ENCODE results near the gene KIAA0232. TPM values are rescaled to one million over a fixed set of nuclear protein-coding genes. Genes with fewer than 3 reads are reported as not detected.

Gene KIAA0232, protein sequence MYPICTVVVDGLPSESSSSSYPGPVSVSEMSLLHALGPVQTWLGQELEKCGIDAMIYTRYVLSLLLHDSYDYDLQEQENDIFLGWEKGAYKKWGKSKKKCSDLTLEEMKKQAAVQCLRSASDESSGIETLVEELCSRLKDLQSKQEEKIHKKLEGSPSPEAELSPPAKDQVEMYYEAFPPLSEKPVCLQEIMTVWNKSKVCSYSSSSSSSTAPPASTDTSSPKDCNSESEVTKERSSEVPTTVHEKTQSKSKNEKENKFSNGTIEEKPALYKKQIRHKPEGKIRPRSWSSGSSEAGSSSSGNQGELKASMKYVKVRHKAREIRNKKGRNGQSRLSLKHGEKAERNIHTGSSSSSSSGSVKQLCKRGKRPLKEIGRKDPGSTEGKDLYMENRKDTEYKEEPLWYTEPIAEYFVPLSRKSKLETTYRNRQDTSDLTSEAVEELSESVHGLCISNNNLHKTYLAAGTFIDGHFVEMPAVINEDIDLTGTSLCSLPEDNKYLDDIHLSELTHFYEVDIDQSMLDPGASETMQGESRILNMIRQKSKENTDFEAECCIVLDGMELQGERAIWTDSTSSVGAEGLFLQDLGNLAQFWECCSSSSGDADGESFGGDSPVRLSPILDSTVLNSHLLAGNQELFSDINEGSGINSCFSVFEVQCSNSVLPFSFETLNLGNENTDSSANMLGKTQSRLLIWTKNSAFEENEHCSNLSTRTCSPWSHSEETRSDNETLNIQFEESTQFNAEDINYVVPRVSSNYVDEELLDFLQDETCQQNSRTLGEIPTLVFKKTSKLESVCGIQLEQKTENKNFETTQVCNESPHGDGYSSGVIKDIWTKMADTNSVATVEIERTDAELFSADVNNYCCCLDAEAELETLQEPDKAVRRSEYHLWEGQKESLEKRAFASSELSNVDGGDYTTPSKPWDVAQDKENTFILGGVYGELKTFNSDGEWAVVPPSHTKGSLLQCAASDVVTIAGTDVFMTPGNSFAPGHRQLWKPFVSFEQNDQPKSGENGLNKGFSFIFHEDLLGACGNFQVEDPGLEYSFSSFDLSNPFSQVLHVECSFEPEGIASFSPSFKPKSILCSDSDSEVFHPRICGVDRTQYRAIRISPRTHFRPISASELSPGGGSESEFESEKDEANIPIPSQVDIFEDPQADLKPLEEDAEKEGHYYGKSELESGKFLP (N-terminal part only)
- total RNA-seq (2022; extraction: Qiagen RNA extraction): 14.5 to 23.5 TPM (median 19.0 TPM) in 5 replicates

DNA sequence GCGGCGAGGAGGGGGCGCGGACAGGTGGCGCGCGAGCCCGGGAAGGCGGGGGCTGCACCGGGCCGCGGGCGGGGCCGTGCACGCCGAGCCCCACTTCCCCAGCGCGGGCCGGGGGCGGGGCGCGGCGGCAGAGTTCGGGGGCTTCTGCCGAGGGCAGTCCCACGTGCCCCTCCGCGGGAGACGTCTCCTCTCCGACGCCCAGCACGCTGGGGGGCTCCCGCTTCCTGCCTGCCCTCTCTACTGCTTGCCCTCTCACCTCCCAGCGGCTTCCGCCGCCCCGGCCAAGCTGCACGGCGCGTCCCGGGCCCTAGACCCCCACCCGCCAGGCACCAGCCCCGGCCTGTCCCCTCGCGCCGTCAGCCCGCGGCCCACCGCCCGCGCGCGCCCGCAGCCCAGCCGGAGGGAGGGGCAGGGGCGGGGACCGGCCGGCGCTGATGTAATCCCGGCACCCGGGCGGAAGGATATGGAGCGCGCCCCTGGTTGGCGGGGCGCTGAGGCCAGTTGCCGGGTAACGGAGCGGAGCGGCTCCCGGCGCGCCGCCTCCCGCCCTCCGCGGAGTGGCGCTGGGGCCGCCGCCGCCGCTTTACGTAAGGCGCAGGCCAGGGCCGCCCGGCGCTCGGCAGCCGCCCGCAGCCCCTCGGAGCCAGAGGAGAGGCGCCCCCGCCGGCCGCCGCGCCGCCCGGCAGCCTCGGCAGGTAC, at the start of gene KIAA0232:
TSS of gene KIAA0232 (plus strand) at position 581 of the 699 bp plus-strand sequence. CDS start 41,727 bp downstream, outside the sequence.

DNA sequence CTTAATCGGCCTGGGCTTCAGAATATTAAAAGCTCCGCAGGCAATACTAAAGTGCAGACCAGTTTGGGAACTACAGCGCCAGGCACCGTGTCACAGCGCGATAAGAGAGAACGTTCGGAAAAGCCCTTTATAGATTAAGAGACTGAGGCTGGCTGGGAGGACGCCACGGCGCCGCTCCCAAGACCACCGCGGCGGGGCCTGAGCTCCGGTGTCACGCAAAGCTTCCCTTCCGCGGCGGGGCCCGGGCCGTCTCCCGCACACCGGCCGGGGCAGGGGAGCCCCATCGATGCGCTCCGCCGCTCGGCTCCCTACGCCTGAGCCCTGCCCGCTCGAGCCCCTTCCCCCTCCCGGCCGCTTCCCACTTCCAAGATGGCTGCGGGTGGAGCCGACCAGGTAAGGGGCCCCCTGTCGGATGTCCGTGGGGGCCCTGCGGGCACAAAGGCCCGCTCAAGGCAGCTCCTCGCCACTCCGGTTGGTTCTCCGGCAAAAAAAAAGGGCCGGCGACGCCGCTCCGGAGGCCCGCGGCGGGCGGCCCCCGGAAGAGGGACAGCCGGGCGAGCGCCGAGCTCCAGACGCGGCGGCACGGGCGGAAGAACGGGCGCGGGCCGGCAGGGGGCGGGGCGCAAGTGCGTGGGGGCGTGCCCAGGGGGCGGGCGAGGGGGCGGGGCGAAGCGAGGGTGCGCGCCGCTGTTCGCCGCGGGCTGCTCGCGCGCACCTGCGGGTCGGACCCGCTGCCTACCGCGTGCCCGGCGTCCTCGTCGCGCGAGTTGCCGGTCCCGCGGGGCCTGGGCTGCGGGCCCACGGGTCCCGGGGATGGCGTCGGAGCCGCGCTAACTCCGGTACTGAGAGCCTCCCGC, 126.8 kb downstream of the KIAA0232 start, which contains the start of gene TBC1D14:
TSS of gene TBC1D14 (plus strand) at position 714 of the 857 bp plus-strand sequence. CDS start 13,564 bp downstream, outside the sequence.

Other genes starting within 250 kb of the KIAA0232 start
- 9.3 to 10.4 TPM (median 9.8 TPM) in 5 replicates for gene MAN2B2, start 207.5 kb upstream of the KIAA0232 start, total RNA-seq (2022; extraction: Qiagen RNA extraction)
- 276 to 288 TPM (median 276 TPM) in 5 replicates for gene MRFAP1, start 142.0 kb upstream of the KIAA0232 start, total RNA-seq (2022; extraction: Qiagen RNA extraction)
- 81.1 to 187 TPM (median 178 TPM) in 5 replicates for gene S100P, start 88.8 kb upstream of the KIAA0232 start, total RNA-seq (2022; extraction: Qiagen RNA extraction)
- 31.2 to 38.7 TPM (median 33.9 TPM) in 5 replicates for gene MRFAP1L1, start 72.9 kb upstream of the KIAA0232 start, total RNA-seq (2022; extraction: Qiagen RNA extraction)
- gene BLOC1S4, start 66.6 kb upstream of the KIAA0232 start, total RNA-seq (2022; extraction: Qiagen RNA extraction): 16.2 to 22.1 TPM (median 19.7 TPM) in 5 replicates
- 37.9 to 41.2 TPM (median 39.3 TPM) in 5 replicates for gene TBC1D14, start 127.1 kb downstream of the KIAA0232 start, total RNA-seq (2022; extraction: Qiagen RNA extraction)

Measured in A549 treated with AZD2906 at 1 μM for 4 hours (cell line).